Measurements from ENCODE around the gene KIAA0040. TPM values are rescaled to one million over a fixed set of nuclear protein-coding genes. Genes with fewer than 3 reads are reported as not detected.

The KIAA0040 gene
- total RNA-seq, 1 donor from 2014 or later = 9.7 TPM

DNA sequence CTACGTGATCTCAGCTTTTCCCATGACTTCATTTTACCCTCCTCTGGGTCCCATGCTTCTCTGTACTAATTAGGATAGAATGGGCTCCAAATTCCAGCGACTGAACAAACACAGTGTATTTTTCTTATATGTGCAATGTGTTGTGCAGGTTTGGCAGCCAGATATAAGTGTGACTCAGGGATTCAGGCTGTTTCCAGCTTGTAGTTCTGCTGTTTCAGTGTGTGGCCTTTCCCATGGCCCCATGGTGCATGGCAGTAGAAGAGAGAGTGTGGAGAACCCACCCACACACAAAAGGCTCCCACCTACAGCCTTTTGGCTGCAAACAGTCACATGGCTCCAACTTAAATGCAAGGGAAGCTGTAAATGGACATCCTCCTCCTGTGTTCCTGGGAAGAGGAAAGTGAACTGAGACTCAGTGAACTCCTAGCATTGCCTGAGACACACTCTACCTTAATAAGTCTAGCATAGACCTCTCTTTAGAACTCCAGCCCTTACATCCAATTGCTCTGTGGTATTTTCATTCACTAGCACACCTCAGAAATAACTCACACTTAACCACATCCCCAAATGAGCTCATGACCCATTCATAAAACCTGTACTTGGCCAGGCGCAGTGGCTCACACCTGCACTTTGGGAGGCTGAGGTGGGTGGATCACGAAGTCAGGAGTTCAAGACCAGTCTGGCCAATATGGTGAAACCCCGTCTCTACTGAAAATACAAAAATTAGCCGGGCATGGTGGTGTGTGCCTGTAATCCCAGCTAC lies 58.7 kb downstream of the KIAA0040 start:
- peaks cover 4% of the 10 kb centered on the region for H3K27me3 ChIP-seq (ENCODE audit: control insufficient read depth, insufficient read depth, low read length)
- no peak overlapping the region for H3K4me3 ChIP-seq (ENCODE audit: low read depth, low read length)
- DNase-seq (ENCODE audit: low read depth) = no peak
- TF ChIP-seq, protein P1, sequence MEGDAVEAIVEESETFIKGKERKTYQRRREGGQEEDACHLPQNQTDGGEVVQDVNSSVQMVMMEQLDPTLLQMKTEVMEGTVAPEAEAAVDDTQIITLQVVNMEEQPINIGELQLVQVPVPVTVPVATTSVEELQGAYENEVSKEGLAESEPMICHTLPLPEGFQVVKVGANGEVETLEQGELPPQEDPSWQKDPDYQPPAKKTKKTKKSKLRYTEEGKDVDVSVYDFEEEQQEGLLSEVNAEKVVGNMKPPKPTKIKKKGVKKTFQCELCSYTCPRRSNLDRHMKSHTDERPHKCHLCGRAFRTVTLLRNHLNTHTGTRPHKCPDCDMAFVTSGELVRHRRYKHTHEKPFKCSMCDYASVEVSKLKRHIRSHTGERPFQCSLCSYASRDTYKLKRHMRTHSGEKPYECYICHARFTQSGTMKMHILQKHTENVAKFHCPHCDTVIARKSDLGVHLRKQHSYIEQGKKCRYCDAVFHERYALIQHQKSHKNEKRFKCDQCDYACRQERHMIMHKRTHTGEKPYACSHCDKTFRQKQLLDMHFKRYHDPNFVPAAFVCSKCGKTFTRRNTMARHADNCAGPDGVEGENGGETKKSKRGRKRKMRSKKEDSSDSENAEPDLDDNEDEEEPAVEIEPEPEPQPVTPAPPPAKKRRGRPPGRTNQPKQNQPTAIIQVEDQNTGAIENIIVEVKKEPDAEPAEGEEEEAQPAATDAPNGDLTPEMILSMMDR (IDR thresholded peaks at IDR 0.05; ENCODE audit: insufficient read depth, low read length, poor library complexity, severe bottlenecking) = no peak
- no peaks in the 10 kb centered on the region for H3K36me3 ChIP-seq (ENCODE audit: control insufficient read depth, insufficient read depth, low read length)

DNA sequence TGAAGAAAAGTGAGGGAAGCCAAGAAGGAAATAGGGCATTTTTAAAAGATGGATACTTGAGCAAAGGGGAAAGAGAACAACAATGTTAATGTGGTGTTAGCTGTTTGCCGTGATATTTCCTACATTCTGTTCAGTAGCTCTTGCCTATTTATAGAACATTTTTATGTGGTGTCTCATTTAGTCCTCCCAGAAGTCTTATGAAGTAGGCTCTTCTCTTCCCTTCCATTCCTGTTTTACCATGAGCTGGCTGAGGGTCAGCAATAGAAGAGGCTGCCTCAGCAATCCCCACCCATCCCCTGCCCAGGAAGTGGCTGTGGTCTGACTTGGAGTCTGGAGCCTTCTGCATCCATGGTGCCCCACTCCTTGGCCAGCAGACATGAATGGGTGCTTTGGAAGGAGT lies 60.1 kb downstream of the KIAA0040 start:
- DNase-seq (ENCODE audit: low read depth) = no peak
- no peak overlapping the region for H3K4me3 ChIP-seq (ENCODE audit: low read depth, low read length)

DNA sequence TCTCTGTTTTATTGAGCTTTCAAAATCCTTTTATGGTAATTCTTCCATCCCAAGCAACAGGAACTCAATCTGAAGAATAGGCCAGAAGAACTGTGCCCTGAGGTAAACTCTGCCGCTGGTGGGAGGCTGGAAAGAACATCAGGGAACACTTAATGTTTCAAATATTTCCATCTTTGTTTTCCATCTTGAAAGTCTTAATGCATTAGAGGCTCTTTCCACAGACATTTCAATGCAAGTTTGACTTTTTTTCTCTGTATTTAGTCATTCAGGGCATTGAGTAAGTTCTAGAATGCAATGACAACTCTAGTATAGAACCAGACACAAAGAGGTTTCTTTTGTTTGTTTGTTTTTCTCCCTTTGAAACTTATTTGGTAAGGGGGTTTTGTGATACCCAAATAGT lies 61.5 kb downstream of the KIAA0040 start:
- Histone ChIP-seq H3K27me3 (ENCODE audit: control insufficient read depth, insufficient read depth, low read length) (peaks cover 8% of the 10 kb centered on the region), H3K36me3 (ENCODE audit: control insufficient read depth, insufficient read depth, low read length) (no peaks in the 10 kb centered on the region), H3K4me3 (ENCODE audit: low read depth, low read length) (no peak overlapping the region)
- TF ChIP-seq, protein P1 (IDR thresholded peaks at IDR 0.05; ENCODE audit: insufficient read depth, low read length, poor library complexity, severe bottlenecking) = no peak
- DNase-seq (ENCODE audit: low read depth) = no peak

More for the DNA sequence above, 60.1 kb downstream of the KIAA0040 start:
- TF ChIP-seq, protein P1 (IDR thresholded peaks at IDR 0.05; ENCODE audit: insufficient read depth, low read length, poor library complexity, severe bottlenecking) = no peak
- Histone ChIP-seq H3K36me3 (ENCODE audit: control insufficient read depth, insufficient read depth, low read length) (no peaks in the 10 kb centered on the region), H3K27me3 (ENCODE audit: control insufficient read depth, insufficient read depth, low read length) (peaks cover 8% of the 10 kb centered on the region)

DNA sequence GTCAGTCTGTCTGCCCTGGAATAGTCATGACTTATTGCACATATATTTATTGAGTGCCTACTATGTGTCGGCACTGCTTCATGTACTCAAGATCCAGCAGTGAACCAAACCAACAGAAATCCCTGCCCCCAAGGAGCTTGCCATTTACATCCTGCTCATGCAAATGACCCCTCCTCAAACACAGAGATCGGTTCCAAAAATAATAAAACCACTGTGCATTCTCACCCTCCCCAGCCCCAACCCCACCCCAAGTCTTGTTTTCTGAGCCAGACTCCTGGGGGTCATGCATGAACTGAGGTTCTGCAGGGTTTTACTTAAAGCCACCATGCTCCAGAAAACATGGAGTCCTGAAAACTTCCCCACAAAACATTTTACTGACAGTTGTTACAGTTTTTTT lies 61.9 kb downstream of the KIAA0040 start:
- Histone ChIP-seq H3K36me3 (ENCODE audit: control insufficient read depth, insufficient read depth, low read length) (no peaks in the 10 kb centered on the region), H3K4me3 (ENCODE audit: low read depth, low read length) (no peak overlapping the region), H3K27me3 (ENCODE audit: control insufficient read depth, insufficient read depth, low read length) (peaks cover 4% of the 10 kb centered on the region)
- TF ChIP-seq, protein P1 (IDR thresholded peaks at IDR 0.05; ENCODE audit: insufficient read depth, low read length, poor library complexity, severe bottlenecking) = no peak
- DNase-seq (ENCODE audit: low read depth) = no peak

DNA sequence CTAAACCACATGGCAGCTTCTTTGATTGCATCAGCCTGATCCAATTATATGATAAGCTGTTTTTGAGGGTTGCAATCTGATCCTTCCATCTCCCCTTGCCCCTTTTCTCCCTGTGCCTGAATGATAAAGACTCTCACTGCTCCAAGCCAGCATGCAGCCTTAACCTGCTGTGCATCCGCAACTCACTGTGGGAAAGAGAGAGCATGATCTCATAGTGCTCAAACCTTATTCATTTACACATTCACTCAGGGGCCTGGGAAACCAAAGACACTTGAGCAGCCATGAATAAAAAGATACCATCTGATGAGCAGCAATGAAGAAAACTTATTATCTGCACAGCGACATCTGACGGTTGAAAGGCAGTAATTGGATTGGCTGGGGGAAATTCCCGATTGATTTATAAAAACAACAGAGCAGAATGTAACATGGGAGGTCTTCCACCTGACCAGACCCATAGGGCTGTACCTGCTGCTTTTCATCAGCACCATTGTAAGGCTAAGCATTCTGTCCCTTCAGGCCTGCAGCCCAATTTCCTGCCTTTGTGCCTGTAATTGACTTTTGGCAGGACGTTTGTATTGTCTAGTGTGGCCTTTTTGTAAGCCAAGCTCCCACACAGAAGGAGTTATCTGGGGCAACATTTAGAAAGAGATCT lies 62.5 kb downstream of the KIAA0040 start:
- Histone ChIP-seq H3K4me3 (ENCODE audit: low read depth, low read length) (no peak overlapping the region), H3K36me3 (ENCODE audit: control insufficient read depth, insufficient read depth, low read length) (no peaks in the 10 kb centered on the region), H3K27me3 (ENCODE audit: control insufficient read depth, insufficient read depth, low read length) (peaks cover 3% of the 10 kb centered on the region)
- TF ChIP-seq, protein P1 (IDR thresholded peaks at IDR 0.05; ENCODE audit: insufficient read depth, low read length, poor library complexity, severe bottlenecking) = no peak
- DNase-seq (ENCODE audit: low read depth) = no peak
